ENCODE measurements around the gene NDUFS7.

Gene NDUFS7

DNA sequence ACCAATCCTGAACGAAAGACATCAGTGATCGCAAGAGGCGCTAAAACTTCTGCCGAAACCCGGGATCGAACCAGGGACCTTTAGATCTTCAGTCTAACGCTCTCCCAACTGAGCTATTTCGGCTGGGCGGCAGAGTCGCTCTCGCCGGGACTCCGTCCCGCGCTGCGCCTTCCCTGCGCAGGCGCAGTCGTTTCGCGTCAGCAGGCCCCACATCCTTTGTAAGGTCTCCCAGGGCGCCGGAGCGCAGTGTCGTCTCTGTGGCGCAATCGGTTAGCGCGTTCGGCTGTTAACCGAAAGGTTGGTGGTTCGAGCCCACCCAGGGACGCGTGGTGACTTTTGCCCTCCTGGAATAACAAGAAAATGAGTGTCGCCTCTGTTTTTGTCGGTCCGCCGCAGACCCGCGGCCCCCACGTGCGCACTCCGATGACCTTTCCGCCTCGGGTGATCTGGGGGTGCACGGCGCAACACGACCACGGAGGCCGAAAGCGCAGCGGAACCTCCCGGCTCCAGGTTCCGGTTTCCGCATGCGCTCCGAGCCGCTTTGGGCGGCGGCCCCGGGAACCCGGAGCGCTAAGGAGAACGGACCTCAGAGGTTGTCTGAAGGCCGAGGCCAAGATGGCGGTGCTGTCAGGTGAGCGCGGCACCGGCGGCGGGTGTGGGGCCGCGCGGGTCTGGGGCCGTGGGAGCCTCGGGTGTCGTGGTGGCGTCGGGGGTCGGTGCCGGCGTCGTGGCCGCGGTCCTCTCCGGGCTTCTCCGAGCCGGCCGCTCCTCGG, at the start of gene NDUFS7:
TSS of gene NDUFS7 (plus strand) at position 596 of the 773 bp plus-strand sequence. CDS start at position 616, 20 bp downstream.
- in situ Hi-C loops (cut with HindIII; ENCODE audit: low sequenced_read_pairs) = no loop called here

- in situ Hi-C loops (cut with HindIII; ENCODE audit: low sequenced_read_pairs) = no loop called here
Observed at GRCh38 chr19:1336079-1336684, 47.5 kb upstream of the NDUFS7 start.

DNA sequence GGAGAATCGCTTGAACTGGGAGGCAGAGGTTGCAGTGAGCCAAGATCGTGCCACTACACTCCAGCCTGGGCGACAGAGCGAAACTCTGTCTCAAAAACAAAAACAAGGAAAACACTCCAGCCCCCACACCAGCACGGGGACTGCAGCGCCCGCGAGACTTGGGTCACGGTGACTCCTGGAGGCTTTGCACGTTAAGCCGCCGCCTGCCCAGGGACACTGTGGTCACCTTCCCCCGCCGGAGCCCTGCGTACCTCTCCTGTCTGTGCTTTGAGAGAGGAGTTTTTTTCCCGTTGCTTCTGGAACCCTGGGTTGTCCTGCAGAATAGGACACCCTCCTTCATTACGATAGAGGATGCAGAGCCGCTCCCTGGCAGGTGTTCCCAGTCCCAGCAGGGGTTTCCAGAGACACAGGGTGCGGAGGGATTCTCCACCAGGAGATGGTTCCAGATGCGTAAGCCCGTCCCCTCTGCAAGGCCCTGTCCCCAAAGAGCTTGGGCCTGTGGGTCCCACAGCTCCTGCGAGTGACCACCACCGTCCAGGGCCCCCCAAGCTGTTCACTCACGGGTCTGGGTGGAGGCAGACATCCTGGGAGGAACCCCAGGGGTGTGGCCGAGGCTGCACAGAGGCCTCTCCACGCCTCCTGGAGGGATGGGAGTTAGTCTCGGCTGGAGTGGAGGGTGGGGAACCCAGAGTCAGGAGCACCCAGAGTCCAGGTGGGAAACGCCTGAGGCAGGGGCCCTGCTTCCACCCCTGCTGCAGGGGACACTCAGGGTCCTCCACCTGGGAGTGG, 42.8 kb upstream of the NDUFS7 start:
- in situ Hi-C loops (cut with HindIII; ENCODE audit: low sequenced_read_pairs) = no loop called here

GRCh38 chr19:1343041-1343440, 40.7 kb upstream of the NDUFS7 start:
- in situ Hi-C loops (cut with HindIII; ENCODE audit: low sequenced_read_pairs) = no loop called here

DNA sequence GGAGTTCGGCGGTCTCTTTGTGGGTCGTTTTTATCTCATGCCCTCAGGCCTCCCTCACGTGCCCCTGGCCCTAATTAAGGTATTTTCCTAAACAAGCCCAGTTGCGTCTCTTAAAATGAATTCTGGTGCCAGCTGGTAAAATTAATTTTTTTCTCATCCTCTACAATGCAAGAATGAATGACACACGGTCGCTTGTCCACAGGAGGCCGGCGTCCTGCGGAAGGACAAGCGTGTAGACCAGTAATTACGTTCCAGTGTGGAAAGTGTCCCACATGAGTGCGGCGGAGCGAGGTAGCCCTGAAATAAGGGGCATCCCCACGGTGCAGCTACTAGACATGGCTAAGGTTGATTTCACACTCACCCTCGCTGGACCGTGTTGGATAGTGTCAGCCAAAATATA, 34.5 kb upstream of the NDUFS7 start:
- in situ Hi-C loops (cut with HindIII; ENCODE audit: low sequenced_read_pairs) = no loop called here

- in situ Hi-C loops (cut with HindIII; ENCODE audit: low sequenced_read_pairs) = no loop called here
Observed at GRCh38 chr19:1350867-1351266, 32.8 kb upstream of the NDUFS7 start.

DNA sequence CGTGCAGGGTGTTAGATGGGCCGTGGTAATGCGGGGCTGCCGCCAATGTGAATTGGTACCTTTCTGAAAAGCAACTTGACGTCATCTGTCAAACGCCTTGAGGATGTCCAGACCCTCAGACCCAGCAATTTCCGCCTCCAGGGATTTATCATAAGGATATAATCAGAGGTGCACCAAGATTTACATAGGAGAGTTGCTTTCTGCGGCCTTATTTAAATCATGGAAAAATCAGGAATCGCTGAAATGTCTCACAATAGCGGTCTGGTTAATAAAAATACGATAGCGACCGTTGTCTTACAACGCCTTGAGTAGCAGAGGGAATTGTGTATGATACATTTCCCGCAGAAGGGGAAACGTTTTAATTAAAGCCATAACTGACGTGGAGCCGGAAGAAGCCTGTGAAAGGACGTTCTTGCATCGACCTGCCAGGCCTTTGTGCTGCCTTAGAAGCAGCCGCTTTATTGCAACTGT, 32.3 kb upstream of the NDUFS7 start:
- in situ Hi-C loops (cut with HindIII; ENCODE audit: low sequenced_read_pairs) = no loop called here

- in situ Hi-C loops (cut with HindIII; ENCODE audit: low sequenced_read_pairs) = no loop called here
Observed at GRCh38 chr19:1353144-1353543, 30.6 kb upstream of the NDUFS7 start.

GRCh38 chr19:1354970-1355567, 28.6 kb upstream of the NDUFS7 start:
- in situ Hi-C loops (cut with HindIII; ENCODE audit: low sequenced_read_pairs) = no loop called here

DNA sequence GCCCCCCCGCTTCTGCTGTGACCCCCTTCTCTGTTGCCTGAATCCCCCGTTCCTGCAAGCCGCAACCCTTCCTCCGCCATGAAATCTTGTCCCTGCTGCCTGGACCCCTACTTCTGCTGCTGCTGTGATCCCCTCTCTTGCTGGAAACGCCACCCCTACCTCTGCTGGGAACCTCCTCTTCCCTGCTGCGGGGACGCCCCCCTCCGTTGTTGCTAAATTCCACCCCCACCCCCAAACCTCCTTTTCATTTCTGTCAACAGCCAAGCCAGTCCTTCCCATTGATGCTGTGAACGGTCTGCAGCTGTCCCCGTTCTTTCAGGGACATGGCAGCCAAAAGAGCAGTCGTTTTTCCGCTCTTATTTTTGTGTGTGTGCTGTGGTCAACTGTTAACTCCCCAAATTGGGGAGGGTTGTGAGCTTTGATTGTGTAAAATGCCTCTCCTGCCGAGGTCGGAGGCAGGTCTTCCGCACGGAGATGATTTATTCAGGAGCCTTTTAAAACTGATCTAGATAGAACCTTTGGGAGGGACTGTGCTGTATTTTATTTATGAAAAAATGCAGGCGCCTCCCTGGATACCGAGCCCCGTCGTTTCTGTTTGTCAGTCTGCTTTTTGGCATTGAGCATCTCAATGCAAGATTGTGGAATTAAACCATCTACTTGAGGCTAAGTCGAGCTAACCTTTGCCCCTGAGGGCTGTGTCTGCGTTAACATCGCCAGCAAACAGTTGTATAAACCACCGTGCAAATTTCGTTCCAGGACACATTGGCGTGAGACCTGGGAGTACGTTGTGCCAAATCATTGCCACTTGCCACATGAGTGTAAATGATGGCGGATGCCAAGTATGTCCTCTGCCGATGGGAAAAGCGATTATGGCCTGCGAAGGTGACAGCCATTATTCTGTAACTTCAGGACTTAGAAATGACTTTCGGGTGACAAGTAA, 27.9 kb upstream of the NDUFS7 start:
- in situ Hi-C loops (cut with HindIII; ENCODE audit: low sequenced_read_pairs) = no loop called here

DNA sequence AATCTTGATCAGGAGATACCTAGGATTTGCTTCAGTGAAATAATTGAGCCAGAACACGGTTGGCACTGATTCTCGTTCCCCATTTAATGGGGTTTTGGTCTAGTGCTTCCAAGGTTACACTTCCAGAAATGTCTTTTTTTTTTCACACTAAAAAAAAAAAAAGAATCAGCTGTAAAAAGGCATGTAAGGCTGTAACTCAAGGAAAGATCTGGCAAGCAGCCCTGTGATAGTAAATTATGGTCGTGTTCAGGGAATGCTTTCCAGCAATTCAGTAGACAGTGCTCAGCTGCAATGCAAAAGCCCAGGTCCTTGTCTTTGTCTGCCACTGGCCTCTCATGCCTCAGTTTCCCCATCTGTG, 27.2 kb upstream of the NDUFS7 start:
- in situ Hi-C loops (cut with HindIII; ENCODE audit: low sequenced_read_pairs) = no loop called here

GRCh38 chr19:1357531-1358109, 26.1 kb upstream of the NDUFS7 start:
- in situ Hi-C loops (cut with HindIII; ENCODE audit: low sequenced_read_pairs) = no loop called here

GRCh38 chr19:1360126-1360817, 23.4 kb upstream of the NDUFS7 start:
- in situ Hi-C loops (cut with HindIII; ENCODE audit: low sequenced_read_pairs) = no loop called here

- in situ Hi-C loops (cut with HindIII; ENCODE audit: low sequenced_read_pairs) = no loop called here
Observed at GRCh38 chr19:1360818-1361461, 22.8 kb upstream of the NDUFS7 start.

GRCh38 chr19:1361601-1362386, 21.9 kb upstream of the NDUFS7 start:
- in situ Hi-C loops (cut with HindIII; ENCODE audit: low sequenced_read_pairs) = no loop called here

GRCh38 chr19:1362387-1363257, 21.1 kb upstream of the NDUFS7 start:
- in situ Hi-C loops (cut with HindIII; ENCODE audit: low sequenced_read_pairs) = no loop called here

DNA sequence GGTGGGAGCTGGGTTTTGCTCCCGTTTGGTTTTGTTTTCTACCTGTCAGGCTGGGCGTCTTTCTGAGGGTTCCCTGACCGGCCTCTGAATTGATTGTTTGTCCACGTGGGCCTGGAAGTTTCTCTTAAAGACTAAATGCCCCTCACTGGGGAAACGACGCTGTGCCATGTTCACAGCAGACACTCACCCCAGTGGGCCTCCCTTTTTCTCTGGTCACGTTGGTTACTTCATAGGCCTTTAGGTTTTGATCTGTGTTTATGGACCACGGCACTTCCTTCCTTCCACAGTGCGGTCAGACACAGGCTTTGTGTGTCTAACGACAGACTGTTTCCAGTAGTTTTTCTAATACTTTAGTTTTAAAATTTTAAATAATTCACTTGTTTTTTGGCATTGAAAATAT, 20.1 kb upstream of the NDUFS7 start:
- in situ Hi-C loops (cut with HindIII; ENCODE audit: low sequenced_read_pairs) = no loop called here
